Measurements from ENCODE around the gene CLASP1.
"Not testable (repeated sequence)": the region's sequence is repeated elsewhere in the genome, so short reads cannot be mapped to it uniquely, and the experiment has no call there.

The CLASP1 gene

DNA sequence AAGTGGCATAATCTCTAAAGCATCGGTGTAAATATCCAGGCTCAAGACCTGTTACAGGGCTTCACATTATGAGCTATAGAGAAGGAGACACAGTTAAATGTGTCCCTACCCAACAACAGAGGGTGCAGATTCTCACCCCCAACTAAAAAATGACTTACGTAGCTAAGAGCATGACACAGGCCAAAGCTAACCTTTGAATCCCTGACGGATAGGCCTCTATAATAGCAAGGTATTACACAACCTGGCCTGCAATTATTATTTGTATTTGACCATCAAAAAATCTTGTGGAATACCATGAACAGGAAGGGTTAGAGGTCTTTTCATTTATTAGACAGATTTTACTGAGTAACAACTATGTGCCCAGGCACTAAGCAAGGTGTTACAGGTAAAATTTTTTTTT is 73.5 kb downstream of the CLASP1 start:
- DNase-seq: no peak

DNA sequence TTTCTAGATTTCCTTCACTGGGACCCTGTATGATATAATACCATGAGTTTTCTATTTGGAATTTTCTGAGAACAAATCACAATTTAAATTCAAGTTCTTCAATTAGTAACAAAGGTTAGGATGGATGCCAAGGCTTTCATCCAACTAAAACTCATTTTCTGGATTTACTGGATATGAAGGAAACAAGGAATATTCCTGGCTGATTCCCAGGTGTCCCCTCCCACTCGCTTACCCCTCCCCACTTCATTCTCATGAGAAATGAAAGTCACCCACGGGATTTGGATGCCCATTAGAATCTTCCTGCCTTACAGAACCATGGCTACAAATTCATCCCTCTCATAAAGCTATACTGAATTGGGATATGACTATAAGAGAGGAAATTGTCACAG is 78.6 kb downstream of the CLASP1 start:
- no peak for DNase-seq

DNA sequence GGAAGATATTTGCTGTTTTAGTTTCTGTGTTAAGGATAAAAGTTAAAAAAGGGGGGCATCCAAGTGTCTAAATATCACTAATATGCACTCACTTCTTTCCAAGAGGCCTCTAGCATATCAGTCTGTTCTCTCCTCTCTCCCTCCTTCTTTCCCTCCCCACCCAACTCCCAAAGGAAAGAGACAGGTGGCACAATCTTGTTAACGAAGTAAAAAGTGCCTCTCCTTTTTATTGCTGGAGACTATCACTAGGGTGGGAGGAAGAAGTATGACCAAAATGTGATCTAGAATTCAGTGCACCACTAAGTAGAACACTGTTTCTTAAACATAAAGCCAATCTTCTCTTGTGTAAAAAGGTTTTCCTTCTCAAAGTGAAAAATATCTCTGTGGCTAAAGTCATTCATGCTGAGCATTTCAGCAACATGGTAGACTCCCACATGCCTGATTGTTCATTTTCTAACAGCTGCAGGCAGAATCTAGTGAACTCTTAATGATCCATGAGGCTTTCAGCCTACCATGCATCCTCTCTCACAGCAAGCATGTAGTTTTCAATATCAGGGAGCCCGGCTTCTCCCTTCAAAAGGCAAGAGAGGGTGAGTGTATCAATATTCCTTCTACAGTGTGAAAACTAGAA is 79.1 kb downstream of the CLASP1 start:
- no peak for DNase-seq

DNA sequence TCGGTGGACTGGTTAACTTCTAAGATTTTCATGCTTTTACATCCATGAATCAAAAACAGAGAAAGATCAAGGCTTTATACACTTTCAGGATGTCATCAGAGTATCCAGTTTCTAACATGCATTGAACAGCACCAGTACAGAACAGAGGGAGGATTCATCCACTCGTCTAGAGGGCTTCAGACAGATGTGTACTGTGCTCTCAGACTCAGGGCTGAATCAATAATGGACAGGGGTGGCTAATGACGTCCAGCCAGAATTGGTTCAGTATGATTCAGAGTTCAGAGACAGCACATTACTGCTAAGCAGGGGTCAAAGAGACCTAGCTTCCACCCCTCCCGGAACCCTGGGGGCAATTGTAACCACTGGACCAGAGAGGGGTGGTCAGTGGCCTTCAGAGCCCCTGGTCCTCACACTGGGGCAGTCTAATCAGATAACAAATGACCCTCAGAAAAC is 81.3 kb downstream of the CLASP1 start:
- DNase-seq: no peak

DNA sequence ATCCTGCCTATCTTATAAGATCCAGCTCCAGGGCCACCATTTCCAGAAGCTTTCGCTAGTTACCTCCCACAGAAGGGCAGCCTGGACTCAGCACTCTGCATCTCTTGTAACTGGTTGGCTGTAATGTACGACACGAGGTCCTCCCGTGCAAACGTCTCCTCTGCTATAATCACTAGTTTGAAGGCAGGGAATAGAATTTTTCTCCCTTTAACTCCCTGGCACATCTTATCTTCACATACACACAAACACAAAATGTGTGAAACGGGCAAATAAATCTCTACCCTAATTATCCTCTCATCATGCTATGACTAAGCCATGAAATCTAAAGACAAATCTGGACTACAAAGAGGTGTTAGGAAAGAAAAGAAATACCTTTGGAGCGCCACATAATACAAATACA is 81.8 kb downstream of the CLASP1 start:
- DNase-seq: no peak

DNA sequence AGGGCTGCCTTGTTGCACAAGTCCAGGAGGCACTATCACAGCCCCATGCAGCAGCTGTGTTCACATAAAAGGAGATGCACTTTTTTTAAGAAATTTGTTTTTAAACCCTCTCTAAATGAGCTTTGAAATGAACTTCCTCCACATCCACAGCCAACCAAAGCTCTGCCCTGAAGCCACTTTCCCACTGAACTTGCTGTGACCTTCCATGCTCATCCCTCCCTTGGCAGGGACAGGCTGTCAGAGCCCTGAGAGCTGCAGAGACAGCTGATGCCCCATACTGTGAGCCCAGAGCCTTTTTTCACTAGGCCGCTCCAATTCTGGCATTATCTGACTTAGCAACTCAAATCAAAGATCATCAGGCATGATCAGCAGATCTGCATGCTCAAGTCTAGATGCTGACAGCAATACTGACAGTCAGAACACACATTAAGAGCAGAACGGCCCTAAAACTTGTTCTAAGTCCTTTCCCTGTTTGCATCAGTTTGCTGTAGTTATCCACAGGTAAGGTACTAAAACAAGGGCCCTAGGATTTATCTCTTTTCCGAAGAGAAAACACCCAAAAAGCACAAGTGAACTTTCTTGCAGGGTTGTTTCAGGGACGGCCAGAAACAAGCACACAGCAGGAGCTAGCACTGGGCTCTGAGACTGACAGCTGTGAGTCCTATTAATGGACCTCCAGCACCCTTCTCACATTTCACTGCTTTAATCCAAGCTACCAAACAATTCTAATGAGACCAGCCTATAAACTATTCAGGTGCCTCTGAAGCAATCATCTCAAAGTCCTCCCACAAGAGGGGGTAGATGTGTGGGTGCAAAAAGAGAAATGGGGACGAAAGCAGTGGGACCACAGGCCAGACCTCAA is 83.6 kb downstream of the CLASP1 start:
- DNase-seq: no peak

DNA sequence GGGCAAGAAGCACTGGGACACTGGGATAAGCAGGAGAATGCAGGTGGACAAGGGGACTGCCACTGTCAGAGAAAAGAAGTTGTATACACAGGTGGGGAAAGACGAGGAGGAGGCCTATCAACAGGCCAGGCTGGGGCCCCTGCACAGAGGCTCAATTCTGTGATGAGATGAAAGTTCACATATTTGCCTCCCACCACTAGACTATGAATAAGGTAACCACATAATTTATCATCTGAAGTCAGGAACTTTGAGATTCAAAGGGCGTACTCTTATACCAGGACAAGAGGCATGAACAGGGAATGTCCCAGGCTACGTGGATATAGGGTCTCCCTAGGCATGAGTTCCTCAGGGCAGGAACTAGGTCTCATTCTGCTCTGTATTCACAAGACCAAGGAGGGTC is 84.4 kb downstream of the CLASP1 start:
- DNase-seq: no peak

DNA sequence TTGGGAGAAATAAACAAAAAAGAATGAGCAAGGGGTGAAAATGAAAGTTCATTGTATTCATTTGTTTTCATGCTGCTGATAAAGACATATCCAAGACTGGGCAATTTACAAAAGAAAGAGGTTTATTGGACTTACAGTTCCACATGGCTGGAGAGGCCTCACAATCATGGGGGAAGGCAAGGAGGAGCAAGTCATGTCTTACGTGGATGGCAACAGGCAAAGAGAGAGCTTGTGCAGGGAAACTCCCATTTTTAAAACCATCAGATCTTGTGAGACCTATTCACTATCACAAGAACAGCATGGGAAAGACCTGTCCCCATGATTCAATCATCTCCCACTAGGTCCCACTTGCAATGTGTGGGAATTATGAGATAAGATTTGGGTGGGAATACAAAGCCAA is 85.5 kb downstream of the CLASP1 start:
- DNase-seq: not testable (repeated sequence)

DNA sequence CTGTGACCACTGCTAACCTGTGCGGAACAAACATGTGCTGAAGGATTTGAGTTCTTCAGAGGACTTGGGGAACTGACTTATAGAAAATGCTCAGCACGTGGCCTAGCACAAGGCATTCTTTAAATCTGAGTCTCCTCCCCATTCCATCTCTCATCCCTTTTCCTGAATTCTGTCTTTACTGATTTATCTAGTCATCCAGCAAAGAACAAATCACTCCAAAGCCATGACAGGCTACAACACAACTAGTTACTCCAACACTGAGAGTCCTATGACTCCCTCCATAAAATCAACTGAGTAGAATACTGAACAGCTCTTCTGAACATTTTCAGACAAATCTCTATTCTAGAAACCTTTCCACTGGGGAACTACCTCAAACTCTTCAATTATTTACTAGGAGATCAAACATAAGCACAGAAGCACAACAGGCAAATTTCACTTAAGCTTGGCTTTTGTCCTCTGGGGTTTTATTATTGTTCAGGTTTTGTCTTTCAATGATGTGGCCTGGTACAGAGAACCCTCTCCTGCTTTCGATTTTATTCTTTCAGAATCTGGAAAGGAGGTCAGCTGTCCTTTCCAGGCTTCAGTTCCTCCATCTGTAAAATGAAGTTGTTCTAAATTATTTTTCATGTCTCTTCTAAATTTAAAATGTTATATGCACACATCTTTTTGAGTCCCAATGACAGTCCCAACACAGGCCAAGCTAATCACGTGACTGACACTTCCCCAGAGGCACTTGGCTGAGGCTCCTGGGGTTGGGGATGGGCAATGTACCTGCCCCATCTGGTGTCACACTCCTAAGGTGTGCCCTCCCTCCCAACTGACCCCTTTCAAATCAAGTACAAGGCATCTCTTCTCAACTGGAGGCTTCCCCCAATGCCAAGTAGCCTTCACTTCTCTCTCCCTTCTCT is 86.7 kb downstream of the CLASP1 start:
- DNase-seq: no peak

DNA sequence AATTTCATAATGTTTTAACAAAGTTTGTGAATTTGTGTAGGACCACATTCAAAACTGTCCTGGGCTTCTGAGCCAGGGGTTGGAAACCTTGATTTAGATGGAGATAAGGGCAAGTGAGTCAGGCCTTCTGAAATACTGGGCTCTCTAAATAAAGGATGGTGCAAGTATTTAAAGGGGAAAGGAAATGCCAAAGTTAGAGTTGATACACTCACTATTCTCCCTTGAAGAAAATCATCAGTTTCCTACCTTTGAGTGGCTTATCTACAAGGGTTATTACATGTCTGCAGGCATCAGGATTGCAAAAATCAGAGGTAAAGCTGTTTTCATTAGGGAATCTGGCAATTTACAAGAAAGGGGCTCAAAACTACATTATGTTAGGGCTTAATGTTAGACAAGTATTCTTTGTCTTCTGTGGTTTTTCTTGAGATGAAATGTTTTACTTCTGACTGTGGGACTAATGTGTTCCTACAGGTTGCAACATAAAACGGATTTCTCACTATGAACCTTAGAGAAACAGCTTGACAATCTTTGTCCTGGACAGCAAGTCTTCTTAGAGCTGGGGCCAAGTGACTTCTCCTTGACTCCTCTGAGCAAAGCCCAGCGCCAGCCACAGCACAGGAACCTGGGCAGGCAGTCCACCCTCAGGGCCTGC is 87.5 kb downstream of the CLASP1 start:
- no peak for DNase-seq

DNA sequence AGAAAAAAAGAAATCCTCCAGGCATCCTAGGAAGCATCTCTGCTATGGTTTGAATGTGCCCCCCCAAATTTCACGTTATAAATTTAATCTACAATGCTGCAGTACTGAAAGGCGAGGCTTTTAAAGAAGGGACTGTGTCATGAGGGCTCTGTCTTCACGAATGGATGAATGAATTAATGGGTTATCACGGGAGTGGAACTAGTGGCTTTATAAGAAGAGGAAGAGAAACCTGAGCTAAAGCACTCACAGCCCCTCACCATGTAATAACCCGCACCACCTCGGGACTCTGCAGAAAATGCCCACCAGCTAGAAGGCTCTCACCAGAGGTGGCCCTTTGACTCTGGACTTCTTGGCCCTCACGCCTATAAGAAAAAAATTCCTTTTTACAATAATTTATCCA is 90.9 kb downstream of the CLASP1 start:
- no peak for DNase-seq

DNA sequence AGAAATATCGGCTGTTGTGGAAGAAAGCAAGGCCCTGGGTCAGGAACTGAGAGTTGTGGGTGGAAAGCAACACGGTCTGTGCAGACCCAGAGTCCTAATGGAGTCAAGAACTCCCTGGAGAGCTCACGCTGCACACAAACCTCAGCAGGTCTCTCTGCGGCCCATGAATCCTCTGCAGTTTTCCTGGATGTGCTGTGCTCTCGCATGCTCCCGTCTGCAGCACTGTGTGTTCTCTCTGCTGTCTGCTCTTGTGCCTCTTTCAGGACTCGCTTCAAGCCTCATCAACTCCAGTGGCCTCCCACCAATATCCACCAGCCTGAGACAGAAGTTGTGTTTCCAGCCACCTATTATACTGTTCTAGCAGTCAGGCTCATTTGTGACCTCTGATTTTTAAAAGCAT is 94.3 kb downstream of the CLASP1 start:
- no peak for DNase-seq

DNA sequence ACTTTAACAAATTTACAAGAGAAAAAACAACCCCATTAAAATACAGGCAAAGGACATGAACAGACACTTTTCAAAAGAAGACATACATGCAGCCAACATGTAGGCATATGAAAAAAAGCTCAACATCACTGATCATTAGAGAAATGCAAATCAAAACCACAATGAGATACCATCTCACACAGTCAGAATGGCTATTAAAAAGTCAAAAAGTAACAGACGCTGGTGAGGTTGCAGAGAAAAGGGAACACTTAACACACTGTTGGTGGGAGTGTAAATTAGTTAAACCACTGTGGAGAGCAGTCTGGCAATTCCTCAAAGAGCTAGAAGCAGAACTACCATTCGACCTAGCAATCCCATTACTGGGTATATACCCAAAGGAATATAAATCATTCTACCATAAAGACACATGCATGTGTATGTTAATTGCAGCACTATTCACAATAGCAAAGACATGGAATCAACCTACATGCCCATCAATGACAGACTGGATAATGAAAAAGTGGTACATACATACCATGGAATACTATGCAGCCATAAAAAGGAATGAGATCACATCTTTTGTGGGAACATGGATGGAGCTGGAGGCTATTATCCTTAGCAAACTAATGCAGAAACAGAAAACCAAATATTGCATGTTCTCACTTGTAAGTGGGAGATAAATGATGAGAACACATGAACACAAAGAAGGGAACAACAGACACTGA is 96.6 kb downstream of the CLASP1 start:
- not testable (repeated sequence) for DNase-seq

DNA sequence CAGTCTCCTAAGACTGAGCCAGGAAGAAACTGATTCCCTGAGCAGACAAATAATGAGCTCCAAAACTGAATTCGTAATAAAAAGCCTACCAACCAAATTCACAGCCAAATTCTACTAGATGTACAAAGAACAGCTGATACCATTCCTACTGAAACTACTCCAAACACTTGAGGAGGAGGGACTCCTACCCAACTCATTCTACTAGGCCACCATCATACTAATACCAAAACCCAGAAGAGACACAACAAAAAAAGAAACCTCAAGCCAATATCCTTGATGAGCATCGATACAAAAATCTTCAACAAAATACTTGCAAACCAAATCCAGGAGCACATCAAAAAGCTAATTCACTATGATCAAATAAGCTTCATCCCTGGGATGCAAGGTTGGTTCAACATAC is 98.6 kb downstream of the CLASP1 start:
- no peak for DNase-seq

DNA sequence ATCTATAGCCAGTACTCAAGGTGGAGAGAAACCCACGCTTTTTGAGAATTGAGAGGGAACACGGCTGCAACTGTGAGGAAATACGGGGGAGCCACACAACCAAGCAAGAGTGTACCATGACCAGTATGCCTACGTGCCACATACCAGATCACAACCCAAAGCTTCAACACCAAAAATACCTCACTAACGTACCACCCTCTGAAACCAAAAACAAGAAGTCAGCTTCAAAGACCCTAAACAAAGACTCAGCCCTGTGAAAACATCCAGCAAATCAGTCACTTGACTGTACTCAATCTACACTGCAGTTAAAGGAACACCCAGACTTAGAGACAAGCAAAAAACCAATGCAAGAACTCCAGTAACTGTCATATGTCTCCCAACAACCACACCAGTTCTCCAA is 101.6 kb downstream of the CLASP1 start:
- no peak for DNase-seq

DNA sequence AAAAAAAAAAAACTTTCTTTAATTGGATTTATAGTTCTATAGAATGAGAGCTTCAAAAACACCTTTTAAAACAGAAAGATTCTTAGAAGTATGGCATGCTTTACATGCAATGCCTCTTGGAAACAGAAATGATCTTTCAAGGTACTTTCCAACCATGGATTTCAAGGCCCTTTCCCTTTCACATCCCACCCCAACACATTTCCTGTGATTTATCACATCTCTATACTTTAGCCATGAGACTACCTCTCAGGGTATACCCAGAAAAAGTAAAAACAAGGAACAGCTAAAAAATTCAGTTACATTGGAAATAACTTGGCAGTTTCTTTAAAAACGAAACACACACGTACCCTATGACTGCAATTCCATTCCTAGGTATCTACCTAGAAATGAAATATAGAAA is 103.3 kb downstream of the CLASP1 start:
- no peak for DNase-seq

DNA sequence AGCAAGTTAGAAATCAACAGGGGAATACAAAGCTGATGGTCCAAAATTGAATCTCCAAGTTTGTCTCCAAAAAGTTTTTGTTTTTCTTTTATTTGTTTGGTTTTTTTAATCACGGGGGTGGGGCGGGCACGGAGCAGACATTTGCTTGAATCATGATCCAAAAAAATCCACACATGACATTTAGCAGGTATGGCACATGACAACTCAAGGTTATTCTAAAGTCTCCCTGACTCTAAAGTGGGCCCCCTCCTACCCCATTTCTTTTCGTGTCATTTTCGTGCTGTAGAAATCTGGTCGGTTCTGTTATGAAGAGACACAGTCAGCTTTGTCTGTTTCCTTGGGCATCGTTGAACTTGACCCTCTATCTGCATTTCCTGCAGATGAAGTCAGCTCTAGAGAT is 104.0 kb downstream of the CLASP1 start:
- DNase-seq: no peak

DNA sequence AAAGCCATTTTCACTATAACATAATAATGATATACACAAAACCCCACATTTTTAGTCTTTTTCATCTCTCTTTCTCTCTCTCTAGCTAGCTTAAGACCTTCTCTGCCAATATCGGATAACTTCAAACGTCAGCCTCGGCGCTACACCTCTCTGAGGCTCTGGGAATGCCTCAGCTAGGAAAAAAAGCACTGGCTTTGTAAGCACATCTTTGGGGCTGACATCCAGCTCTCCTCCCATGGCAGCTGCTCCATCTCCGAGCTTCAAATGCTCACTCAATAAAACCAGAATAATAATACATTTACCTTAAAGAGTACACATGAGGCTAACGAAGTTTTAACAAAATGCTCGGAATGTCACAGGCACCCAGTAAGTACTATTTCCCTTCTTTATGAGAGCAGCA is 107.8 kb downstream of the CLASP1 start:
- DNase-seq: no peak

DNA sequence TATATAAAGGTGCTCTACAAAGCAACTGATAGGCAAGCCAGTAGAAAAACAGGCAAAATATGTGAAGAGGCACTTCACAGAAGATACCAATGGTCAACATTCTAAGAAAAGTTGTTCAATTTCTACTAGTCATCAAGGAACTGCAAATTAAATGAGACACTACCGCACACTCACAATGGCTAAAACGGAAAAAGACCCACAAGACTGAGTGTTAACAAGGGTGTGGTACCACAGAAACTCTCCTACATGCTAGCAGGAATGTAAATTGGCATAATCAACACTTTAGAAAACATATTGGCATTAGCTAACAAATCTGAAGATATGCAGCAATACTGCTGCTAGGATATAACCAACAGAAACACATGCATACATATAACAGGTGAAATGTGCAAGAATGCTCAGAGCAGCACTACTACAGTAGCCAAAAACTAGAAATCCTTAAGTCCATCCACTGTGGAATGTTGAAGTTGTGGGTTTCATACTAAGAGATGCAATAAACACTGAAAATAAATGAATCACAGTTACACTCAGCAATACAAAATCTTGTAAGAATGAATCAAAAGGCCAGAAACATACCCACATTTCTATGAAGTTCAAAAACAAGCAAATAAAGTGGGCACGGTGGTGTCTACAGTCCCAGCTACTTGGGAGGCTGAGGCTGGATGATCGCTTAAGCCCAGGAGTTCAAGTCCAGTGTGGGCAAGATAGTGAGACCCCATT is 109.4 kb downstream of the CLASP1 start:
- DNase-seq: no peak

DNA sequence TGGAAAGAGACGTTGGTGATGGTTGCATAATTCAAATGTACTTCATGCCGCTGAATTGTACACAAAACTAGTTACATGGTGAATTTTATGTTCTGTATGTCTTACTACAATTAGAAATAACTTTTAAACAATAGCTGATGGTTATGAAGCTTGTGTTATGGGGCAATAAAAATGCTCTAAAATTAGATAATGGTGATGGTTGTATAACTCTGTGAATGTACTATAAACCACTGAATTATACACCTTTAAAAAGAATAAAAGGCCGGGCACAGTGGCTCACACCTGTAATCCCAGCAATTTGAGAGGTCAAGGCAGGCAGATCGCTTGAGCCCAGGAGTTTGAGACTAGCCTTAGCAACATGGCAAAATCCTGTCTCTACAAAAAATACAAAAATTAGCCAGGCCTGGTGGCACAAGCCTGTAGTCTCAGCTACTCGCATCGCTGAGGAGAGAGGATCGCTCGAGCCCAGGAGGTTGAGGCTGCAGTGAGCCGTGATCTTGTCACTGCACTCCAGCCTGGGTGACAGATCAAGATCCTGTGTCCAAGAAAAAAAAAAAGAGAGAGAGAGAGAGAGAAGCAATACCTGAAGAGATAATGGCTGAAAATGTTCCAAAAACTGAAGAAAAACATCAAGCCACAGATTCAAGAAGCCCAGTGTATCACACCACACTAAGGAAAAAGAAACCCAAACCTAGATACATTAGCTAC is 112.3 kb downstream of the CLASP1 start:
- no peak for DNase-seq

DNA sequence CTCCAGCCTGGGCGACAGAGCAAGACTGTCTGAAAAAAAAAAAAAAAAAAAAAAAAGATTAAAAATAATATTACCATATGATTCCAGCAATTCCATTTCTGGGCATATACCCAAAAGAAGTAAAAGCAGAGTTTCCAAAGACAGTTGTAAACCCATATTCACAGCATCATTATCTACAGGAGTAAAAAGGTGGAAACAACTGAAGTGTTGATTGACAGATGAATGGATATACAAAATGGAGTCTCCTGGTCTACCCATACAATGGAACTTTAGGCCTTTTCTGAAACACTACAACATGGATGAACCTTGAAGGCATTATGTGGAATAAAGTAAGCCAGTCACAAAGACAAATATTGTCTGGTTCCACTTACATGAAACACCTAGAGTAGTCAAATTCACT is 112.9 kb downstream of the CLASP1 start:
- DNase-seq: no peak
